ENCODE measurements around the gene EEF1AKMT2.

DNA sequence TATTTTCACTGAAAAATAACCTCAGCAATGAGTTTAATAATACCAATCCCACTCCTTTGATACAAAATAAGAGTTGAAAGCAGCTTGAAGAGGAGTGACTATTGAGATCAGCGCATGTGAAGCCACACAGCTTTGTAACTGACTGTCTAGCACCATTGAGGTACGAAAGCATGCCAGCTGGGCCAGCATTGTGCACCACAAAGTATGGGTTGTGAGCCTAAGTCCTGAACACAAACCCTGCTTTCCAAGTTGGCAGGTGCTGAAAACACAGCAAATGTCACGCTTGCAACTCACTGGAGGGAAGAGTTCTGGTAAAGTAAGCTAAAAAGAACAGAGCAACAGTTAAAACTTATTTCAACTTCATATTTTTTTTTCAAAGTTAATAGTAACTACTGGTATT, 43.5 kb downstream of the EEF1AKMT2 start:
- TF ChIP-seq CTCF (IDR thresholded peaks at IDR 0.05 in 8 of 11, conservative IDR thresholded peaks at IDR 0.05 in 3 of 11), result no peak
- no peak for TF ChIP-seq POLR2AphosphoS5 (IDR thresholded peaks at IDR 0.05)
